GM18498 (cell line): ENCODE measurements around the gene MYBPHL.

ENCODE experiments used
- ATAC-seq: cut with Tn5 transposase; IDR thresholded peaks from one replicate; pipeline ENCODE4 v1.9.1; 2021; ENCODE audit warnings: mild to moderate bottlenecking, moderate library complexity; ENCODE audit not compliant: unreplicated experiment

The MYBPHL gene, protein sequence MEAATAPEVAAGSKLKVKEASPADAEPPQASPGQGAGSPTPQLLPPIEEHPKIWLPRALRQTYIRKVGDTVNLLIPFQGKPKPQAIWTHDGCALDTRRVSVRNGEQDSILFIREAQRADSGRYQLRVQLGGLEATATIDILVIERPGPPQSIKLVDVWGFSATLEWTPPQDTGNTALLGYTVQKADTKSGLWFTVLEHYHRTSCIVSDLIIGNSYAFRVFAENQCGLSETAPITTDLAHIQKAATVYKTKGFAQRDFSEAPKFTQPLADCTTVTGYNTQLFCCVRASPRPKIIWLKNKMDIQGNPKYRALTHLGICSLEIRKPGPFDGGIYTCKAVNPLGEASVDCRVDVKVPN

DNA sequence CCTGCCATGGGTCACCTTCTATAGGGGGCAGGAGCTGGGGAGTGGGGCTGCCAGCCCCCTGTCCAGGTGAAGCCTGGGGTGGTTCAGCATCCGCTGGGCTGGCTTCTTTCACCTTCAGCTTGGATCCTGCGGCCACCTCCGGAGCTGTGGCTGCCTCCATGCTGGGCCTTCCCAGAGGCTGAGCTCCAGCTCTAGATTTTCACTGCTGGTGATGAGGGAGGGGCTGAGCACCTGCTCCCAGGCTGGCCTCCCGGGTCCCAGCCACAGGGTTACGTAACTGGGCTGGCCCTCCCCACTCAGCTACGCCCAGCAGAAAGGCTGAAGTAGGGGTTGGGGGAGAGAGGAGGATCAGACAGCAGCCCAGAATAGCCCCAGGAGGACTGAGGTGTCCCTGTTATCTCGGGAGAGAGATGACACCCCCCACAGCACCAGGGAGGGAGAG lies at the start of gene MYBPHL:
Gene MYBPHL (minus strand): TSS at position 180 of the 442 bp plus-strand sequence. CDS start 20 bp downstream, at position 160.
- ATAC-seq: no peak

DNA sequence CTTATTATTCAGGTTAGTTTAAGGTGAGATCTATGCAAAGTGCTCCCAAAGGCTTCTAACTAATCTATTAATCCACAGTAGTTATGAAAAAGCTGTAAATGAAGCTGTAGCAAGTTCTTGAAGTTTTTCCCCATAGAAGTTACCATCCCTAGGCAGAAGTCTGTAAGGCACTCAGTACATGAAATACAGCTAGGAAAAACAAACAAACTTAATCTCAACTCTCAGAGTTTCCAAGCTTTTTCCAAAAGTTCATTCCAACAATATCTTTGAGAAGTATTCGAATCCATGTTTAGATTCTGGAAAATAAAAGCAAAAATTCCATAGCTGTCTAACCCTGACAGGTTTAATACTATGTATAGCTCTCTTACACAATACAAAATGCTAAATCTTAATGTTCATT lies 49.7 kb upstream of the MYBPHL start:
- ATAC-seq: no peak

DNA sequence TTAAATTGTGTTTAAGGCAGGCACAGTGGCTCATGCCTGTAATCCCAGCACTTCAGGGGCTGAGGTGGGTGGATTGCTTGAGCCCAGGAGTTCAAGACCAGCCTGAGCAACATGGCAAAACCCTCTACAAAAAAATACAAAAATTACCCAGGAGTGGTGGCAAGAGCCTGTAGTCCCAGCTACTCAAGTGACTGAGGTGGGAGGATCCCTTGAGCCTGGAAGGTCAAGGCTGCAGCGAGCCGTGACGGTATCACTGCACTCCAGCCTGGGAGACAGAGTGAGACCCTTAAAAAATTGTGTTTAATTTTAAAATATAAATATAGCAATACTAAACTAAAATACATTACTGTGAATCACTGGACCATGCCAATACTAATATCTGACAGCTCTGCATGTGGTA lies 48.1 kb upstream of the MYBPHL start:
- ATAC-seq: no peak

DNA sequence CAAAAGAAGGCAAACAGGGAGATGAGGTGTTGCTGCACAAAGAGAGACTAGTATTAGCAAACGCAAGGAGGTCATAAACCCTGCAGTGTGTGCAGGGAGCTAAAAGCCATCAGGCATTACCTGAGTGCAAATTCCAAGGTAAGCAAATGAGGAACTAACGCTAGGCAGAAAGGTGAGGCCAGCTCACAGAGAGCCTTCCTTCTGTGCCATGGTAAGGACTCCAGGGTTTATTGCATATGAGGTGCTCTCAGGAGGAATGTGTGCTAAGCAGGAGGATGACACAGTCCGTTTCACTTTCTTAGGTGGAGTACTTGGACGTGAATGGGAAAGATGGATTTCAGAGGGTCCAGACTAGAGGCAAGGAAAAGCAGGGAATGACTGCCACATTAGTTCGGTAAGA lies 44.6 kb upstream of the MYBPHL start:
- ATAC-seq: no peak

DNA sequence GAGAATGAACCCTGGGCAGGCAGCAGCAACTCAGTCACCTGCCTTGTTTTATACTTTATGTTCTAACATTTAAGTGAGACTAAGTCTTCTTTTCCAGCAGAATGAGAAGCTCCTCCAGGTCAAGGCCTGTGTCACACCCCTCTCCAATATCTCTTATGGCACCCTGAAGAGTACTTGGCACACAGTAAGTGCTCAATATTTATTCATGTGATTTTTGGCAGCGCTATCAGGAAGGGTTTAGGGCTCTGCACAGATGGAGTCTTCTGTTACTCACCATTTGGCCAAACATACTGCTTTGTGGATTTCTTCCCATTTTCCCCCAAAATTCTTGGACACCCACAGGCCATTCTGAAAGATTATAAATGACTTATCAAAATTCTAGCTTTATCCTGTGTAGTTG lies 43.8 kb upstream of the MYBPHL start:
- ATAC-seq: no peak

DNA sequence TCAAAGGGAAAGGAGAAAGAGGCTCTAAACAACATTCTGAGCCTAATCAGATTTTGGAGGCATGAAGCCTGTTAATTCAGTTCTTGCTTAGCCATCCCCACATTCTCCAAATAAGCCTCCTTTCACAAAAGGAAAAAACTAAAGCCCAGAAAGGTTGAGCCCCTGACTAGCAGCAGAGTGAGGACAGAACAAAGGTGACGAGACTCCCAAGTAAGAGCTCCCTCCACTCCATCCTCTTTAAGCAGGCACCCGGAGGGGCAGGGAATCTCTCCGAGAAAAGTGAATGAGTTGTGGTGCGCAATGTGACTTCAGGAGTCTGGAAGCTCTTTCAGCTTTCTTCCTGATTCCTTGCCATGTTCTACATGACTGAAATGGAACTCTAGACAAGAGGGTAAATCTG lies 43.4 kb upstream of the MYBPHL start:
- ATAC-seq: no peak

DNA sequence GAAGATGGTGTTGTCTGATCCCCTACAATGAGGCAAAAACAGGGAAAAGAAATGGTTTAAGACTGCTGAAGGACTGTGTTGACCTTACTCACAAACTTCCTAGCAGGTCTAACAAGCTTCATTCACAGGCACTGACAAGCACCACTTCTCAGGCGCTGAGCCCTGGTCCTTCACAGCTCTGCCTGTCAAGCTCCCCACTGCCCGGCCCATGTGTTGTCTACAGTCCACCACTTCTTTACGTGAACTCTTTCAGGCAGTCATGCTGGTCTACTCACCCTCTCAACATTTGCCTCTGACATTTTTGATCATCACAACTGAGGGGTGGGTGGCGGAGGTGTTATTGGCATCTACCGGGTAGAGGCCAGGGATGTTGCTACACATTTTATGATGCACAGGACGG lies 40.7 kb upstream of the MYBPHL start:
- no peak for ATAC-seq

DNA sequence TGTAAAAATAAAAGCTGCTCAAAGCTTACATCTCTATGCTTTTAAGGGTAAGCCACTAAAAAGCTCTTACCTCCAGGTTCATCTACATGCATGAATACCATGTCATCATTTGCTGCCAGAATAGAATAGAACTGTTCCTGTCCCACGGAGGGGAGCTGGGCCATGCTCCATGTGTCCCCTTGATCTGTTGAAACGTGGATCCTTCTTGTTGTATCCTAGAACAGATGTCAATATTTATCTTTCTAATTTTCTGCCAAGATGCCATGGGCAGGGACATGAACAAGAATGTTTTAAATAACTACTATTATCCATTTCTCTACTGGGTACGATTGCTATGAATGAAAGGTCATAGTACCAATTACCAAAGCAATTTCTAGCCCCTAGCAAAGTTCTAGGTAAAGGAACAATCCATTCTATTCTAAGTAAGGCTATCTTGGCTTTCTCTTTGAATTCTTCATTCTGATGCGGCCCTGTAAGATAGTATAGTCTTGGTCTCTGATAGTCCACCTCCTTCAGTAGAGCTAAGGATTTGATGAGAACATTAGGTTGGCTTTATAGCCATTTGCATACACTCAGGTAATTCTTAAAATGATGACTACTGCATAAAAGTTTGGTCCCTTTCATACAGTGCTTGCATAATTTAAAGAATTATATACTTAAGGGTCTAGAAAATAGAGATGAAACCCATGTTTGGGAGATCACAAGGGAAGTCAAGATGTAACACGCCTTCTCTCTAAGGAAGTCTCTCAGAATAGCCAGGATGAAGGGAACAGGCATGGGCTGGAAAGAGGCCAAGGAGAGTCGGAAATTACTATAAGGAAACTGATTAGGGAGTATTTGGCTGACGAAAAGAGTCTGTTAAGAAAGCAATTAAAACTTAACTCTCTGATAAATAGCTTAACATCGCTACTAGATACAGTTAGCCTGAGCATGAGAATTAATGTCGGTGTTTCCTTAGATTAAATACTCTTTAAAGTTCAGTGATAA lies 35.4 kb upstream of the MYBPHL start:
- ATAC-seq: no peak

DNA sequence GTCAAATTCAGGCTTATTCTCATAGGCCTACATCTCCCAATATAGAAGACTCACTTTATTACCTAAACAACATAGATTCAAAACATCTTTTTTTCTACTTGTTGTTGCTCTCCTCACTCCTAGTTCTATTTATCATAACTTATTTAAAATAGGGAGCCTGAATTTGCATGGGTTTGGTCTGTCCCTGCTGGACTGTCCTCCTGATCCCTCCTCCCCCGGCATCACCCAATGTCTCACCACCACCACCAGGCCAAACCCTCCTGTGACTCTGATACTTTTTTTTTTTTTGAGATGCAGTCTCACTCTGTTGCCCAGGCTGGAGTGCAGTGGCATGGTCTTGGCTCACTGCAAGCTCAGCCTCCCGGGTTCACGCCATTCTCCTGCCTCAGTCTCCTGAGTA lies 31.8 kb upstream of the MYBPHL start:
- ATAC-seq: no peak

DNA sequence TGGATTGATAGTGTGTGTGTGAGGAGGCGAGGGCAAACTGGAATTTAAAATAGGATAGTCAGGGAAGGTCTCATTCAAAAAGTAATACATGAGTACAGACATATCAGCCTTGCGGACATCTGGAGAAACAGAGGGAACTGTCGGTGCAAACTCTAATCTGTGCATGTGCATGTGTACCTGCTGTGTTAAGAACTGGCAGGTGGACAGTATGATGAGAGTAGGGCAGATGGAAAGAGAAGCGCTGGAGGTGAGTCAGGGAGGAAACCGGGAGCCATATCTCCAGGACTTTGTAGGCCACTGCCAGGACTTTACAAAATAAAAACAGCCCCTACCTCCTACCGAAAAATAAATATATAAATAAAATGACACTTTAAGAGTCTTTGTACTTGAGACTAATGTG lies 31.3 kb upstream of the MYBPHL start:
- no peak for ATAC-seq

DNA sequence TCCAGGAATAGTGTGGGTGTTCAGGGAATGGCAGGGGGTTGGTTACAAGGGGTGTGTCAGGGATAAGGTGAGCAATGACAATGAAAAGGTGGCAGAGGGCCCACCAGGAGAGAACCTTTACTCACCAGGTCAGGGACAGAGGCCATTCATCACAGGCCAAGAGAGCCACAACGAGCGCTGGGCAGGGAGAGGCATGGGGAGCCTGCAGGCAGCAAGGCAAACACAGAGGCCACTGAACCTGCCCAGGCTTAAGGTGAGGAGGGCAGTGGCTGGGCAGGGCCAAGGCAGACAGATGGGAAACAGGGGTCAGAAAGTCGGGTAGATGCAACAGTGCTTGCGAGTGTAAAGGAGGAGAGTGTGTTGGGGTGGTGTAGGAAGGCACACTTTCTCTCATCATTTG lies 28.3 kb upstream of the MYBPHL start:
- ATAC-seq: no peak

DNA sequence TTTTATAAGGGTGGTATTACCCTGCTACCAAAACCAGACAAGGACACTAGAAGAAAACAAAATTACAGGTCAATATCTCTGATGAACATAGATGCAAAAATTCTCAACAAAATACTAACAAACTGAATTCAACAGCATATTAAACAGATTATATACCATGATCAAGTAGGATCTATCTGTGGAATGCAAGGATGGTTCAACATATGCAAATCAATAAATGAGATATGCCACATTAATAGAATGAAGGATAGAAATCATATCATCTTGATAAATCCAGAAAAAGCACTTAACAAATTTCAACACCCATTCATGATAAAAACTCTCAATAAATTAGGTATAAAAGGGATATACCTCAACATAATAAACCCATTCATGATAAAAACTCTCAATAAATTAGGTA lies 24.3 kb upstream of the MYBPHL start:
- ATAC-seq: no peak

DNA sequence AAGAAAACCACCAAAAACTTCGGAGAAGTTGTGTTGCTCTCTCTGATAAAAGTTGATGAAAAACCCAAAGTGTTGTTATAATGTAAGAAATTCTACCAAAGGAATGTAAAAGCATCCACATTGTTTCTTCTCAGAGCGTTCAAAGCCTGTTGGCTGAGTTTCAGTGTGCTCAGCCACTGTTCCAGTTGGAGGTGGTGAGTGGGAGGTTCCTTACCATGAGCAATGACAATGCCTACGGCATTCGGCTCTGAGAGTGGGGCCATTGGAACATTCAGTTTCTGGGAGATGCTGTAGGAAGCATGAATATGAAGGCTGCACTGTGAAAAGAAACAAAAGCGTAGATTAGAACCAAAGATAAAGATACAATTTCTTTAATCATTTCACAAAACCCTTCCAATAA lies 20.5 kb upstream of the MYBPHL start:
- ATAC-seq: no peak

DNA sequence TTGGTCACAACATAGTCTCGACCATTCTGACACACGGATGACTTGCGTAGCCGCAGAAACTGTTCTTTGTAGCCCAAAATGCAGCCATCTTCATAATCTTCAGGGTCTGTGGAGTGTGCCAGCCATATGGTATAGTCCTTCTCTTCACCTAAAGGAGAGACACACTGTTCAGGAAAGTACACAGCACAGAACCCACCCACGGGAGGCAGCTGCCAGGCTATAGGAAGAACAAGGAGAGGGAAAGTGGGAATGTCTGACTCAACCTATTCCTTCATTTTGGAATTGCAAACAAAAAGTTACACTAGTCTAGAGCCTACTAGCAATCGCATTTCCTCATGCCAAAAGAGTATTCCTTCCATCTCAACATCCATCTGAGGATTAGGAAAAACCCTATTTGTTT lies 16.2 kb upstream of the MYBPHL start:
- no peak for ATAC-seq

DNA sequence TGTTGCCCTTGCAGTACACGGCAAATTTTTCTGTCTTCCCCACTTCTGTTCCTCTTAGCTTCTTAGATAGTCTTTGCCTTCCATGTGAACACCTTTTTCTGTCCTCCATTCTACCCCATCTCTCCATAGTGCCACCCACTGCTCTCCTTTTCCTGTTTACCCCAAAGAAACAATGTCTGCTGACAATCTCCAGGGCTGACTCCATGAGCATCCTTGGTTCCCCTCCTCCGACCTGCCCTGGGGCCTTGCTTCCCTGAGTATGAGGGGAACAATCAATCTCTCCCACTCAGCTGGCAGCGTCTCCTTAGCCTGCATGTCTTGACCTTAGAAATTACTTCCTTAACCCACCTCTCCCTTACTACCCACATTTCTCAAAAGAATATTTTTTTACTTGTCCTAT lies 12.3 kb upstream of the MYBPHL start:
- ATAC-seq: no peak

DNA sequence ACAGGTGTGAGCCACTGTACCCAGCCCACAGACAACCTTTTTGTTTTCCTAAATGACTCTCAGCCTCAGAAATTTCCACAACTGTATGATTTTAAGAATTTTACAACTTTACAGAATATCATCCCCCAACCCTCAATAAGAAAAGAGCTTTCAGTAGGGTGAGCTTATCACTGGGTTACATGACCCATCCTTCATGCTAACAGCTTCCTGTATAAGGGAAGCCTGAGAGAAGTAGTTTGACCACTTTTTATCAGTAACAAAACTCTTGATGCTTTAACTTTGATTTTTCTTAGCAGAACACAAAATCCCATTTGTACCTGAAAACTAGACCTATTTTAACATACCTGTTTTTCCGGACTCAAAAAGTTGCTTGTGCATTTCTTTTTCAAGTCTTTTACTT lies 9.7 kb upstream of the MYBPHL start:
- ATAC-seq: no peak

DNA sequence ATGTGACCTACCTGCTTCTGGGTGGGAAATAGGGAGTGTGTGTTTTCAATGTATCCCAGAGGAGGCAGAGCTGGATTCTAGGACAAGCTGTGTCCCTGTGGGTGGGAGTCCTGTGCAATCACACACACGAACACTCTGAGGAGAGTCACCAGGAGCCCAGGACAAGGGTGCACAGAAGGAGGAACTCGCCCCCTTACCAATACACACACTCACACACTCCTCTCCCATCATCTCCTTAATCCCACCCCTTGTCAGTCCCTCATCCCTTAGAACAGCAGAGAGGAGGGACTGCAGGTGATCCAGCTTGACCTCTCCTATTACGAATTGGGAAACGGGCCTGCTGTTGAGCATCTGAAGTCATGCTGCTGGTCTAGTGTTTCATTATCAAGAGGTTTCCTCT lies 8.5 kb upstream of the MYBPHL start:
- no peak for ATAC-seq

DNA sequence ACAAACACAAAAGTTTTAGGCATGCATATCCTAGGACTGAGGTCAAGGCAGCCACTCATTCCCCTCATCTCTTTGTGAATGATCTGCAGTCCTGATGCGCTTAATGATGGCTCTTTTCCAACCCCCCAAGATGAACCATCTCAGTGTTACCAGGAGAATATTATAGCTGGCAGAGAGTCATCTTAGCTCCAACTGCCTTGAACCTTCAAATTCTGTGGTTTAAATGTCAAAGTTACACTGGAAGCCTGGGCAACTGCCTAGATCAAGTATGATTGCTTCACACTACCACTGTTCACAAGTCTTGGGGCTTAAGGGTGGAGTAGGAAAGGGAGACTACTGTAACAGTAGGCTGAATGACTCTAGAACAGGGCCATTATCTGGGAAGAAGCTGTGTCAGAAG lies 8.0 kb upstream of the MYBPHL start:
- ATAC-seq: no peak

DNA sequence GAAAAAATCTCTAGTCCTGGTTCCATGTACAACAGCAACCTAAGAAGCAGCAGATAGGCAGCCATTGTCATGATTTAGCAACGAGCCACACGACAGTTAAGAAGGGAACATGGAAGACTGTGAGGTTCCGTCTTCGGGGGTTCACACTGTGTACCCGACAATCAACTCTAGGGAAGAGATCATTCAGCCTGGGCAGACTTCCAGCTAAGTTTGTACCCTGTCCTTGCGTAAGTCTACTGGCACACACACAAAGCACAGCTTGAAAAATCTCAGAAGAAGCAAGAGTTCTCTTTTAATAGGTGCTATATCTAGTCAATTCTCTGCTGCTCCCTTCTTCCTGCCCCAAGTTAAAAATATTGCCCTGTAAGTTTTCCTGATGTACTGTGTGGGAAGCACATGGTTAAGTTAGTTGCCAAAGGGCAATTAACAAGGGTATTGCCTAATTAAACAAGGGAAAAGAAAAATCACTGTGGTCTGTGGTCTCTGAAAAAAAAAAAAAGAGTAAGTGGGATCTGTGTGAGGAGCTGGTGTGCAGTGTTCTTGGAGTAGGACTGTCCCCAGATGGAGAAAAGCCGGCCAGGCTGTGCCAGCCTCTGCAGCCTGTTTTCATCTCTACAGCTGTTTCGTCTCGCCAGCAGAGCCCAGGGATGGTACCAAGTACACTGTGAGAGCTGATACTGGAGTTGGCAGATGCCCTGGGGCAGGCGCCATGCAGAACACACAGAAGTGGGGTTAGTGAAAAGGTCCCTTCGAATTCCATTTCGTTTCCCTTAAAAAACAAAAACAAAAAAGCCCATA lies 6.4 kb upstream of the MYBPHL start:
- ATAC-seq: no peak

DNA sequence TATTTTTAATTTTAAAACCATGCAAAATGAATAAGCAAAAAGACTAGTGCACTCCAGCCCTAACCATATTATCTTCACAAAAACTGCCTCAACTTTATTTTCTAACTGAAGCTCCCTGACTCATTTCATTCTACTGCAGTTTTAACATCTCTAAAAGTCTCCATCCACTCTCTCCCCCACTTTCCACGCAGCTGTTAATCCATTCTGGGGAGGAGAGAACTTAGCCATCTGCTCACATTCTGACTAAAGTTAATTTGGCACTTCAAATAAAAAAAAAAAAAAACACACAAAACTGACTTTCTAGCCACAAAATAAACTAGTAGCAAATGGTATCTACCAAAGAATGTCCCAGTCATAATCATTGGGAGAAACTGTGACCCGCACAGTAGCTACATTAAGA lies 5.4 kb upstream of the MYBPHL start:
- ATAC-seq: no peak

DNA sequence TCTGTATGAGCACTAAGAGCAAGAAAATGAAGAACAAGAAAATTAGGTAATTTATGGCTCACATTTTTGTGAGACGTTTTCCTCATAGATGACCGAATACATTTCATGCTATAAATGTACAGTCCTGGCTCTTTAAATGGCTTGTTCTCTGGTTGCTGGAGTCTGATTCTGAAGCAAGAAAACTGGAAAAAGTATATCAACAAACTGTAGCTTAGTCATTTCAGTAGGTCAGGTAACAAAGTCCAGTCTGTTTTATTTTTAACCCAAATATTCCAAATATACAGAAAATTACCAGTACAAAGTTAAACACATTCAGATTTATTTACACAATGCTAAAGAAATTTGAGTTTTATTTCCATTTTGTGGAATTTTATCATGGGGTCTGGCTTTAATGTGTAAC lies 2.5 kb upstream of the MYBPHL start:
- no peak for ATAC-seq
